NCI-H510A treated with DMSO at 0.1 percent for 48 hours (cell line): ENCODE data around the gene COL11A2.

Experiments used
- DNase-seq: peaks from one replicate; lab custom pipeline; 2025; lab: John Stamatoyannopoulos, UW

The COL11A2 gene

DNA sequence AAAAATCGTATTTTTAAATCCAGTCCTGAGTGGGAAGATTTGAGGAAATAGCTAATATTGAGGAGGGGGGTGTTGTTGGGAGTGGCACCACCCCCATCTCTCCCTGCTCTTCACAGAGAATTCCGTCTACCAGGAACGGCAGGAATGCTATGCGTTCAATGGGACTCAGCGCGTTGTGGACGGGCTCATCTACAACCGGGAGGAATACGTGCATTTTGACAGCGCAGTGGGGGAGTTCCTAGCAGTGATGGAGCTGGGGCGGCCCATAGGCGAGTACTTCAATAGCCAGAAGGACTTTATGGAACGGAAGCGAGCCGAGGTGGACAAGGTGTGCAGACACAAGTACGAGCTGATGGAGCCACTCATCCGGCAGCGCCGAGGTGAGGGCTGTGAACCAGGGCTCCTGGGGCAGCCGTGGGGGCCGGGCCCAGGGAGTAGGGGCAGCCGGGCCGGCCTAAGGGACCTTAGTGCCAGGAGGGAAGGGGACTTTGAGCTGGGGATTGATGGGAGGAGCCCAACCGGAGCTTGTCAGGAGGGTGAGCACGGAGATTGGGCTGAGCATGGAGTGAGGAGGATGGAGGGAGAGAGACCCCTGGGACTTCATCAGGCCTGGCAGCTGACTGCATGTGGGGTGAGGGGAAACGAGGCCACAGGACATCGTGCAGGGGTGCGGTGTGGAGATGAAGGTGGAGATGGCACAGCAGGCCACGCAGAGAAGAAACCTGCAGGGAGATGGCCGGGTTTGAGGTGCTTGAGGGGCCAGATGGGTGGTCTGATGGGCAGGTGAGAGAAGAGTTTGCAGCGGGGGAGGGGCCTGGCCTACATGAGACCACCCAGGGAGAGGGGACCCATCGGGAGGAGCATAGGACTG, 75.2 kb downstream of the COL11A2 start:
- no peak for DNase-seq

- no peak for DNase-seq
Observed at GRCh38 chr6:33116417-33116816, 75.8 kb downstream of the COL11A2 start.

- DNase-seq: no peak
Observed at GRCh38 chr6:33114406-33114805, 77.9 kb downstream of the COL11A2 start.

DNA sequence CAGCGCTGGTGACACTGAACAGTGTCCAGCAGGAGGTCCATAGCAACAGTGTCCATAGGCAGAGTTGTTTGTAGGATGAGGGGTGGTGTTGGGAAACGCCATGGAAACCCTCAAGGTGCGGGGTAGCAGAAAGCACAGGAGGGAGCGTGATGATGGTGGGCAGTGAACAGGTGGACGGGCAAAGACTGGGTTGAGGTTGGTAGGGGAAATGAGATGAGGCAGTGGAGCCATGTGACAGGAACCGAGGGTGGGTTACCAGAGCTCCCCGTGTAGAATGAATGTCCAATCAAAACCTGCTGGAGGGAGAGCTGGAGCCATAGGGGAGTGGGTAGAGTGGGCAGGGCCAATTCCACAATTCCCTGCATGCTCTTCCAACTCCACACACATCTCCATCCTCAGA, 78.5 kb downstream of the COL11A2 start:
- no peak for DNase-seq
